Measurements from ENCODE around the gene CFAP97D1.

Gene CFAP97D1

GRCh38 chr17:43803758-43804157, 23.5 kb downstream of the CFAP97D1 start:
- no peak overlapping the region for H3K4me3 ChIP-seq (ENCODE audit: control insufficient read depth, low read depth, low read length)
- DNase-seq (ENCODE audit: low read depth), result no peak
- no peak for TF ChIP-seq CTCF (conservative IDR thresholded peaks at IDR 0.05; ENCODE audit: control insufficient read depth, insufficient read depth, low read depth, low read length)

DNA sequence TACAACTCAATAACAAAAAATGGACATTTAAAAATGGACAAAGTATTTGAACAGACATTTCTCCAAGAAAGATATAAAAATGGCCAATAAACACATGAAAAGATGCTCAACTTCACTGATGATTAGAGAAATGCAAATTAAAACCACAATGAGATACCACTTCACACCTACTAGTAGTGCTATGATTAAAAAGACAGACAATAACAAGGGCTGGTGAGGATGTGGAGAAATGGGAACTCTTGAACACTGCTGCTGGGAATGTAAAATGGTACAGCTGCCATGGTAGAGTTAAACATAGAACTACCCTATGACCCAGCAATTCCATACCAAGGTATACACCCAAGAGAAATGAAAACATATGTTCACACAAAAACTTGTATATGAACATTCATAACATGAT, 24.9 kb downstream of the CFAP97D1 start:
- H3K4me3 ChIP-seq (ENCODE audit: control insufficient read depth, low read depth, low read length), result no peak overlapping the region
- no peak for DNase-seq (ENCODE audit: low read depth)
- no peak for TF ChIP-seq CTCF (conservative IDR thresholded peaks at IDR 0.05; ENCODE audit: control insufficient read depth, insufficient read depth, low read depth, low read length)

- no peak for DNase-seq (ENCODE audit: low read depth)
- H3K4me3 ChIP-seq (ENCODE audit: control insufficient read depth, low read depth, low read length), result no peak overlapping the region
- TF ChIP-seq CTCF (conservative IDR thresholded peaks at IDR 0.05; ENCODE audit: control insufficient read depth, insufficient read depth, low read depth, low read length), result no peak
Observed at GRCh38 chr17:43808076-43808475, 27.8 kb downstream of the CFAP97D1 start.

DNA sequence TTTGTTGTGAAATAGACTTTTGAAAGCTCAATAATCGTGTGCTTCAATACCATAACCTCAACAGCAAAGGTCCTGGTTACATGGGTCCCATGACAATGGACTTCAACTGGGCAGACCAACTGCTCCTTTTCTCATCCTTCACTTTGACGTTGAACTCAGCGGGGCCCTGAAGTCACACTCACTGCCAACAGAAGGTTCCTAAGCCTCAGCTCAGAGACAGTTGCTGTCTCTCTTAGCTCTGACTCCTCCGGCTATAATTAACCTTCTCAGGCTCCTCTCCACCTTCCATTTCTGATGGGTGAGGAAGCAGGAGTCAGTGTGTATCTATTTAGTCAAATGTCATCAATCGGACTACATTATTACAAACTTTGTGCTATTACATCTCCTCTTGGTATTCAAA, 28.9 kb downstream of the CFAP97D1 start:
- no peak overlapping the region for H3K4me3 ChIP-seq (ENCODE audit: control insufficient read depth, low read depth, low read length)
- no peak for DNase-seq (ENCODE audit: low read depth)
- TF ChIP-seq CTCF (conservative IDR thresholded peaks at IDR 0.05; ENCODE audit: control insufficient read depth, insufficient read depth, low read depth, low read length), result no peak

- TF ChIP-seq CTCF (conservative IDR thresholded peaks at IDR 0.05; ENCODE audit: control insufficient read depth, insufficient read depth, low read depth, low read length), result no peak
- no peak overlapping the region for H3K4me3 ChIP-seq (ENCODE audit: control insufficient read depth, low read depth, low read length)
- DNase-seq (ENCODE audit: low read depth), result no peak
Observed at GRCh38 chr17:43810226-43810715, 30.0 kb downstream of the CFAP97D1 start.

GRCh38 chr17:43810823-43811222, 30.6 kb downstream of the CFAP97D1 start:
- DNase-seq (ENCODE audit: low read depth), result no peak
- no peak overlapping the region for H3K4me3 ChIP-seq (ENCODE audit: control insufficient read depth, low read depth, low read length)
- no peak for TF ChIP-seq CTCF (conservative IDR thresholded peaks at IDR 0.05; ENCODE audit: control insufficient read depth, insufficient read depth, low read depth, low read length)
